DOHH2 (cell line): ENCODE data around the gene OR6C65.
"Not testable (repeated sequence)": the region's sequence is repeated elsewhere in the genome, so short reads cannot be mapped to it uniquely, and the experiment has no call there.

Source experiments
- H3F3A ChIP-seq: fragments of 200-600 bp; sonication (generic), shearing (Covaris generic); 2 replicates; pipeline ENCODE4 v1.6.0; 2016; ENCODE audit warnings: antibody characterized with exemption, mild to moderate bottlenecking; ENCODE audit not compliant: control insufficient read depth, insufficient read depth
- H3K27ac ChIP-seq: fragments of 200-600 bp; sonication (generic); 2 replicates; pipeline ENCODE4 v1.5.1; 2014; ENCODE audit warnings: low read depth, mild to moderate bottlenecking, low read length, moderate library complexity
- H3K27me3 ChIP-seq: fragments of 200-600 bp; sonication (generic); 2 replicates; pipeline ENCODE4 v1.6.1; 2014; ENCODE audit warnings: mild to moderate bottlenecking, low read length, mixed read lengths; ENCODE audit not compliant: control insufficient read depth
- H3K36me3 ChIP-seq: fragments of 200-600 bp; sonication (generic); 2 replicates; pipeline ENCODE4 v1.6.1; 2014; ENCODE audit warnings: mild to moderate bottlenecking, low read length, moderate library complexity, mixed read lengths; ENCODE audit not compliant: control insufficient read depth
- H3K4me1 ChIP-seq: fragments of 200-600 bp; sonication (generic); 2 replicates; pipeline ENCODE4 v1.6.1; 2014; ENCODE audit warnings: mild to moderate bottlenecking, low read length, mixed read lengths; ENCODE audit not compliant: control insufficient read depth
- H3K4me2 ChIP-seq: fragments of 200-600 bp; sonication (generic); 2 replicates; pipeline ENCODE4 v1.6.0; 2014; ENCODE audit warnings: mild to moderate bottlenecking, low read length, moderate library complexity
- H3K4me3 ChIP-seq: fragments of 200-600 bp; sonication (generic); 2 replicates; pipeline ENCODE4 v1.5.1; 2014; ENCODE audit warnings: mild to moderate bottlenecking, low read length, mixed read lengths
- H3K79me2 ChIP-seq: fragments of 200-600 bp; sonication (generic); 2 replicates; pipeline ENCODE4 v1.6.1; 2014; ENCODE audit warnings: mild to moderate bottlenecking, low read length, mixed read lengths; ENCODE audit not compliant: control insufficient read depth
- H3K9me2 ChIP-seq: fragments of 200-600 bp; sonication (generic); replicated peaks from 2 replicates; pipeline ENCODE4 v1.6.1; 2014; ENCODE audit warnings: mild to moderate bottlenecking, low read length, mixed read lengths; ENCODE audit not compliant: control insufficient read depth
- H3K9me3 ChIP-seq: fragments of 200-600 bp; sonication (generic); 2 replicates; pipeline ENCODE4 v1.6.1; 2014; ENCODE audit warnings: antibody characterized with exemption, low read length, mixed read lengths; ENCODE audit not compliant: control insufficient read depth, insufficient read depth
- H4K20me1 ChIP-seq: fragments of 200-600 bp; sonication (generic); 2 replicates; pipeline ENCODE4 v1.6.0; 2014; ENCODE audit warnings: low read depth, mild to moderate bottlenecking, antibody characterized with exemption, low read length, moderate library complexity; ENCODE audit not compliant: control insufficient read depth, insufficient read depth
- CTCF ChIP-seq: fragments of 200-600 bp; sonication (generic); IDR thresholded peaks from one replicate; pipeline ENCODE4 v1.5.1; 2014; ENCODE audit warnings: antibody characterized with exemption, mild to moderate bottlenecking, low read depth, low read length; ENCODE audit not compliant: poor library complexity, severe bottlenecking
- EZH2phosphoT487 ChIP-seq: fragments of 200-600 bp; sonication (generic); IDR thresholded peaks from 2 replicates; pipeline ENCODE4 v1.6.1; 2017; ENCODE audit warnings: borderline replicate concordance, mild to moderate bottlenecking, antibody characterized with exemption, low read length, moderate library complexity, mixed read lengths

OR6C65 gene

GRCh38 chr12:55414889-55415288 is 14.6 kb downstream of the OR6C65 start:
- not testable (repeated sequence) for H3K79me2 ChIP-seq, H4K20me1 ChIP-seq, H3K4me2 ChIP-seq, H3F3A ChIP-seq, H3K4me1 ChIP-seq, H3K9me2 ChIP-seq, H3K36me3 ChIP-seq, H3K27me3 ChIP-seq, H3K9me3 ChIP-seq, H3K27ac ChIP-seq, H3K4me3 ChIP-seq

- Histone ChIP-seq H3K27ac (no peak overlapping the region), H3K27me3 (peaks cover 5% of the 10 kb centered on the region; the same call in 1 of the 2 replicates), H3K4me3 (no peak overlapping the region), H4K20me1 (no peaks in the 10 kb centered on the region), H3K9me3 (no peaks in the 10 kb centered on the region), H3K4me1 (no peaks in the 10 kb centered on the region), H3F3A (no peaks in the 10 kb centered on the region), H3K79me2 (no peaks in the 10 kb centered on the region), H3K36me3 (no peaks in the 10 kb centered on the region), H3K4me2 (no peak overlapping the region), H3K9me2 (no peaks in the 10 kb centered on the region)
- no peak for TF ChIP-seq CTCF
- TF ChIP-seq EZH2phosphoT487, result no peak
These were observed 16.6 kb downstream of the OR6C65 start for GRCh38 chr12:55416961-55417360.

- TF ChIP-seq CTCF, result no peak
- TF ChIP-seq EZH2phosphoT487, result no peak
- Histone ChIP-seq H3K36me3 (no peaks in the 10 kb centered on the region), H3F3A (no peaks in the 10 kb centered on the region), H3K27ac (no peak overlapping the region), H3K79me2 (no peaks in the 10 kb centered on the region), H3K9me2 (no peaks in the 10 kb centered on the region), H3K4me1 (0 out of 2 replicates have a peak, but pooled peaks cover 3% of the 10 kb centered on the region), H3K9me3 (no peaks in the 10 kb centered on the region), H3K27me3 (peaks cover 5% of the 10 kb centered on the region; the same call in 1 of the 2 replicates), H3K4me3 (no peak overlapping the region), H3K4me2 (no peak overlapping the region), H4K20me1 (no peaks in the 10 kb centered on the region)
These were observed 20.1 kb downstream of the OR6C65 start for GRCh38 chr12:55420307-55420962.

GRCh38 chr12:55425954-55426353 is 25.6 kb downstream of the OR6C65 start, which contains the start of gene OR6C76:
Gene OR6C76 (plus strand): TSS chr12:55426254. CDS start chr12:55426254, 0 bp downstream.
- no peaks in the 10 kb centered on the region for H3K79me2 ChIP-seq
- H3K36me3 ChIP-seq, result no peaks in the 10 kb centered on the region
- H3K4me1 ChIP-seq, result 0 out of 2 replicates have a peak, but pooled peaks cover 3% of the 10 kb centered on the region
- no peaks in the 10 kb centered on the region; the same call in 1 of the 2 replicates for H3F3A ChIP-seq
- no peak within 1 kb of the TSS for H3K27ac ChIP-seq
- H3K9me2 ChIP-seq, result no peaks in the 10 kb centered on the region
- H3K27me3 ChIP-seq, result no peaks in the 10 kb centered on the region
- no peak within 1 kb of the TSS for H3K4me3 ChIP-seq
- H3K4me2 ChIP-seq, result no peak within 1 kb of the TSS
- H3K9me3 ChIP-seq, result no peaks in the 10 kb centered on the region
- TF ChIP-seq EZH2phosphoT487 (no peak), CTCF (no peak)
- no peaks in the 10 kb centered on the region for H4K20me1 ChIP-seq
